Lower leg skin (tissue), 4 donors: Measurements from ENCODE around the gene SFMBT2. TPM values are rescaled to one million over a fixed set of nuclear protein-coding genes. Genes with fewer than 3 reads are reported as not detected.

Experiments
- DNase-seq, 2 donors: peaks; one replicate each; pipeline ENCODE4 v3.0.0-alpha.2; 2019; ENCODE audit warnings: low spot score in 2 of 2
- H3K4me3 ChIP-seq: fragments of 200-600 bp; sonication (generic); 2 replicates; pipeline ENCODE4 v1.5.1; 2017; ENCODE audit warnings: mild to moderate bottlenecking, low read depth; ENCODE audit not compliant: poor library complexity, severe bottlenecking
- CTCF ChIP-seq, 3 donors: fragments of 450-650 bp; IDR thresholded peaks; one replicate each; pipeline ENCODE4 v1.5.1; 2016; ENCODE audit warnings: antibody characterized with exemption in 3 of 3, mild to moderate bottlenecking in 3 of 3, moderate library complexity in 2 of 3
- POLR2A ChIP-seq, 2 donors: fragments of 450-650 bp; IDR thresholded peaks; one replicate each; pipeline ENCODE4 v1.6.1; 2016 to 2017; ENCODE audit warnings: antibody characterized with exemption in 2 of 2, mild to moderate bottlenecking in 1 of 2, moderate library complexity in 1 of 2
- WGBS, 2 donors: methylation state at CpG; one replicate each; pipeline ENCODE4 v1.1.5; 2018; 5-methylcytosine and 5-hydroxymethylcytosine counted together
- intact Hi-C: fragments of 100-400 bp; cut with DNase I; formaldehyde crosslinking; loops from one replicate; pipeline ENCODE4 v1.15.0; 2023; ENCODE audit warnings: low total_unique reads
- total RNA-seq, 4 donors: library from RNA; depleted of rRNA; stranded (reverse); fragments of >200 nt; gene quantifications; one replicate each; pipeline ENCODE4 v1.1.0, GENCODE V29; 2016

The SFMBT2 gene
- total RNA-seq, 4 donors from 2014 or later: 0.42 to 3.3 (median 1.9) TPM

GRCh38 chr10:7211857-7212577 is 198.8 kb downstream of the SFMBT2 start:
- H3K4me3 ChIP-seq: no peak overlapping the region
- TF ChIP-seq CTCF (IDR thresholded peaks at IDR 0.05) (no peak), POLR2A (IDR thresholded peaks at IDR 0.05) (no peak)
- DNase-seq: no peak
- 79 to 80% methylated on average over 9 of the region's 9 CpGs for WGBS, 2 donors
- intact Hi-C loops: no loop called here

GRCh38 chr10:7210516-7210915 is 200.3 kb downstream of the SFMBT2 start:
- H3K4me3 ChIP-seq: no peak overlapping the region
- intact Hi-C loops: no loop called here
- no peak for TF ChIP-seq CTCF (IDR thresholded peaks at IDR 0.05)
- TF ChIP-seq POLR2A (IDR thresholded peaks at IDR 0.05): no peak
- 88 to 97% methylated on average over 10 of the region's 10 CpGs for WGBS, 2 donors
- DNase-seq: no peak

- TF ChIP-seq CTCF (IDR thresholded peaks at IDR 0.05): no peak
- no peak for TF ChIP-seq POLR2A (IDR thresholded peaks at IDR 0.05)
- no peak for DNase-seq
- WGBS, 2 donors: 83 to 91% methylated on average over 2 of the region's 2 CpGs
- intact Hi-C loops: no loop called here
- H3K4me3 ChIP-seq: no peak overlapping the region
Measured at GRCh38 chr10:7209458-7209857, 201.4 kb downstream of the SFMBT2 start.

- H3K4me3 ChIP-seq: no peak overlapping the region
- WGBS, 2 donors: 89 to 95% methylated on average over 6 of the region's 6 CpGs
- DNase-seq: no peak
- no peak for TF ChIP-seq CTCF (IDR thresholded peaks at IDR 0.05)
- TF ChIP-seq POLR2A (IDR thresholded peaks at IDR 0.05): no peak
- intact Hi-C loops: no loop called here
Measured at GRCh38 chr10:7206412-7207100, 204.3 kb downstream of the SFMBT2 start.

- no peak for TF ChIP-seq CTCF (IDR thresholded peaks at IDR 0.05)
- no peak for TF ChIP-seq POLR2A (IDR thresholded peaks at IDR 0.05)
- DNase-seq: no peak
- intact Hi-C loops: no loop called here
- H3K4me3 ChIP-seq: no peak overlapping the region
- 93 to 98% methylated on average over 1 of the region's 1 CpG for WGBS, 2 donors
Measured at GRCh38 chr10:7205656-7206055, 205.2 kb downstream of the SFMBT2 start.
